NT2/D1 (cell line): ENCODE results near the gene PPP2R5C.

ENCODE experiments used
- DNase-seq: peaks from one replicate; pipeline ENCODE4 v3.0.0-alpha.2; 2011; ENCODE audit warnings: low read depth, low spot score
- H3K27me3 ChIP-seq: 2 replicates; pipeline ENCODE4 v1.6.0; 2011; ENCODE audit warnings: mild to moderate bottlenecking; ENCODE audit not compliant: insufficient read length, insufficient read depth
- H3K36me3 ChIP-seq: 2 replicates; pipeline ENCODE4 v1.6.1; 2011; ENCODE audit warnings: mild to moderate bottlenecking, low read length, mixed read lengths; ENCODE audit not compliant: insufficient read depth, insufficient read length
- H3K4me1 ChIP-seq: 2 replicates; pipeline ENCODE4 v1.5.1; 2011; ENCODE audit not compliant: insufficient read depth, insufficient read length
- H3K4me3 ChIP-seq: 2 replicates; pipeline ENCODE4 v1.5.1; 2011; ENCODE audit warnings: low read depth; ENCODE audit not compliant: insufficient read length
- H3K9ac ChIP-seq: 2 replicates; pipeline ENCODE4 v1.6.0; 2011; ENCODE audit warnings: low read depth; ENCODE audit not compliant: insufficient read length
- H3K9me3 ChIP-seq: 2 replicates; pipeline ENCODE4 v1.5.1; 2011; ENCODE audit warnings: mild to moderate bottlenecking, low read length; ENCODE audit not compliant: insufficient read depth
- SUZ12 ChIP-seq: IDR thresholded peaks from 2 replicates; pipeline ENCODE4 v1.6.1; 2011; ENCODE audit not compliant: insufficient read length, insufficient read depth; ENCODE audit errors: extremely low read depth
- YY1 ChIP-seq: IDR thresholded peaks from 2 replicates; pipeline ENCODE4 v1.6.1; 2011; ENCODE audit not compliant: insufficient read length, insufficient read depth
- ZNF274 ChIP-seq: IDR thresholded peaks from 2 replicates; pipeline ENCODE4 v1.6.1; 2011; ENCODE audit warnings: mild to moderate bottlenecking, low read depth, low read length

PPP2R5C gene

GRCh38 chr14:101897326-101897725, 135.8 kb downstream of the PPP2R5C start:
- Histone ChIP-seq H3K4me1 (no peaks in the 10 kb centered on the region), H3K9me3 (no peaks in the 10 kb centered on the region), H3K4me3 (no peak overlapping the region), H3K36me3 (peaks cover 72% of the 10 kb centered on the region), H3K9ac (no peak overlapping the region), H3K27me3 (no peaks in the 10 kb centered on the region)
- DNase-seq: no peak
- TF ChIP-seq ZNF274 (no peak), SUZ12 (no peak), YY1 (no peak)

- no peak overlapping the region for H3K4me3 ChIP-seq
- H3K27me3 ChIP-seq: no peaks in the 10 kb centered on the region
- no peaks in the 10 kb centered on the region for H3K9me3 ChIP-seq
- no peaks in the 10 kb centered on the region for H3K4me1 ChIP-seq
- no peak overlapping the region for H3K9ac ChIP-seq
- no peak for TF ChIP-seq YY1
- TF ChIP-seq SUZ12: no peak
- no peak for TF ChIP-seq ZNF274
- DNase-seq: no peak
- H3K36me3 ChIP-seq: peaks cover 76% of the 10 kb centered on the region
Measured at GRCh38 chr14:101898416-101898815, 136.9 kb downstream of the PPP2R5C start.

DNA sequence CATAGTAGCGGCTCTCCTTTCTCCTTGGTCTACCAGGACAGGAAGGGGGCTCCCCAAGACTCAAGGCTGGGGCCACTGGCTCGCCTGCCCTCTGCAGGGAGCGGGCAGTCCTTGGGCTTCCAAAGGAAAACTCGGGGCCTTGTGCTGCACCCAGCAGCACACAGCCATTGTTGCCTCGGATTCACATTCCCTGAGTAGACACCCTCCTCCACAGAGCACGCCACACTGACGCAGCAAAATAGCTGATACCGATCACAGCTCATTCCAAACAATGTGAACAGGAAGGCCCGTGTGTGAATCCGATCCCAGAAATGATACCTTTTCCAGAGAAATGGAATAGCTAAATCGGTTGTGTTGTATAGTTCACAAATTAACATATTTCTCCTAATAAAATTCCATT, 137.8 kb downstream of the PPP2R5C start:
- Histone ChIP-seq H3K4me3 (no peak overlapping the region), H3K4me1 (no peaks in the 10 kb centered on the region), H3K9me3 (no peaks in the 10 kb centered on the region), H3K9ac (no peak overlapping the region), H3K27me3 (no peaks in the 10 kb centered on the region), H3K36me3 (peaks cover 70% of the 10 kb centered on the region)
- DNase-seq: no peak
- no peak for TF ChIP-seq ZNF274
- TF ChIP-seq SUZ12: no peak

GRCh38 chr14:101900253-101900652, 138.7 kb downstream of the PPP2R5C start:
- no peaks in the 10 kb centered on the region for H3K4me1 ChIP-seq
- H3K4me3 ChIP-seq: no peak overlapping the region
- H3K9ac ChIP-seq: no peak overlapping the region
- TF ChIP-seq SUZ12 (no peak), YY1 (no peak), ZNF274 (no peak)
- H3K9me3 ChIP-seq: no peaks in the 10 kb centered on the region
- DNase-seq: no peak
- peaks cover 75% of the 10 kb centered on the region for H3K36me3 ChIP-seq
- H3K27me3 ChIP-seq: no peaks in the 10 kb centered on the region

GRCh38 chr14:101903111-101903561, 141.6 kb downstream of the PPP2R5C start:
- no peak for TF ChIP-seq SUZ12
- TF ChIP-seq YY1: no peak
- no peak for TF ChIP-seq ZNF274
- Histone ChIP-seq H3K36me3 (peaks cover 81% of the 10 kb centered on the region), H3K9me3 (no peaks in the 10 kb centered on the region), H3K27me3 (no peaks in the 10 kb centered on the region), H3K4me1 (no peaks in the 10 kb centered on the region), H3K4me3 (no peak overlapping the region), H3K9ac (no peak overlapping the region)
- DNase-seq: no peak

DNA sequence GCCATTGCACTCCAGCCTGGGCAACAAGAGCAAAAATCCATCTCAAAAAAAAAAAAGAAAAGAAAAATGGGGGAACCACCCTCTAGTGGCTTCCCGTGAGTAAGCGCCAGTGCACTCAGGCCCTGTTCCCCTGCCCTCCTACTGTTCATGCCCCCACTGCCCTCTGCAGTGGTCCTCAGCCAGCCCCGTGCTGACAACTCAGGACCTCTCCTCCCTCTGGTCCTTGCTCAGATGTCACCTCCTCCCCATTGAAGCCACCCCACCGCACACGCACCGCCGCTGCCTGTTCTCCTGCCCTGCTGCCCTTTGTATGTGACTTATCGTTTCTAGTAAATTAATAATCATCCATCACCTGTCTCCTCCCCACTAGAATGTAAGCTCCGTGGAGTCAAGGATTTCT, 144.1 kb downstream of the PPP2R5C start:
- Histone ChIP-seq H3K4me1 (no peaks in the 10 kb centered on the region), H3K9me3 (no peaks in the 10 kb centered on the region), H3K4me3 (no peak overlapping the region), H3K27me3 (no peaks in the 10 kb centered on the region), H3K9ac (no peak overlapping the region), H3K36me3 (peaks cover 76% of the 10 kb centered on the region)
- DNase-seq: no peak
- TF ChIP-seq SUZ12 (no peak), ZNF274 (no peak)

DNA sequence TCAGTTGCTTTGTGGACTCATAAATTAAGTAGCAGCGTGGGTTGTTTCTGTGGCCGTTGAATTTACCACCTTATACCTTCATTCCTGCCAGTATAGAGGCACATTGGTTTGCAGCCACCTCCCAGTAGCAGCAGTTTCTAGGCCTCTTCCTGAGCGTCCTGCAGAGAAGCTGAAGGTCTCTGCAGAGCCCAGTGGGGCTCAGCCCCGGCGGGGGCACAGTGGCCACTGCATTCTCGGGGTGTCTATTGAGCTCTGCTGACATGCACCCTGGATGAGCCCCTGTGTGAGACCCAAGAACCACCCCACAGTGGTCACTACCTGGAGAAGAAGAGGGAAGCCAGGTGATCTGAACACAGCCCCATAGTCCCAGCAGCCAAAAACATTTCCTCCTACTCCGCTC, 145.1 kb downstream of the PPP2R5C start:
- H3K9me3 ChIP-seq: no peaks in the 10 kb centered on the region
- H3K36me3 ChIP-seq: peaks cover 66% of the 10 kb centered on the region
- H3K4me1 ChIP-seq: no peaks in the 10 kb centered on the region
- no peak for TF ChIP-seq SUZ12
- no peak for TF ChIP-seq YY1
- TF ChIP-seq ZNF274: no peak
- no peak overlapping the region for H3K4me3 ChIP-seq
- no peaks in the 10 kb centered on the region for H3K27me3 ChIP-seq
- H3K9ac ChIP-seq: no peak overlapping the region
- no peak for DNase-seq

DNA sequence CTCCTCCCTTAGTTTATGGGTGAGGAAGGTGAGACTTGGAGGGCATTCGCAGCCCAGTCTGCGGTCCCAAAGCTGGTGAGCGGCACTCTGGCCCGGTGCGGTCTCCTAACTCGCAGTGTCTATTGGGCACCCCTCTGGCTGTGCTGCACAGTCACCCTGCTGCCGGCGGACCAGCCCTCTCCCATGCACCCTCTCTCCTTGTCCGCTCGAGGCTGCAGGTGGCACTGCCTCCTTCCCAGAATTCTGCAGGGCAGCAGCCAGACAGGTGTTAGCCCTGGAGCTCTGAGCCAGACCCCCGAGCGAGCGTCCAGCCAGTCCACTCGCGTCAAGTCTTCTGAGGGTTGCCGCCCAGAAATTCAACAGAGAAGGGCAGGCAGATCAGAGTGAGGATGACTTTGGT, 146.1 kb downstream of the PPP2R5C start:
- H3K36me3 ChIP-seq: peaks cover 62% of the 10 kb centered on the region
- no peak for DNase-seq

More for the DNA sequence above, 146.1 kb downstream of the PPP2R5C start:
- H3K4me1 ChIP-seq: no peaks in the 10 kb centered on the region
- H3K9me3 ChIP-seq: no peaks in the 10 kb centered on the region
- no peaks in the 10 kb centered on the region for H3K27me3 ChIP-seq
- TF ChIP-seq ZNF274: no peak
- no peak for TF ChIP-seq SUZ12
- no peak for TF ChIP-seq YY1
- H3K9ac ChIP-seq: no peak overlapping the region
- H3K4me3 ChIP-seq: no peak overlapping the region
